Prostate gland (tissue), 2 donors: Measurements from ENCODE around the gene WDR31.

ENCODE experiments used
- POLR2A ChIP-seq: fragments of 450-650 bp; IDR thresholded peaks from one replicate; pipeline ENCODE4 v1.6.1; 2016; ENCODE audit warnings: antibody characterized with exemption, mild to moderate bottlenecking
- POLR2AphosphoS5 ChIP-seq: sonication (generic); formaldehyde crosslinking; IDR thresholded peaks from one replicate; pipeline ENCODE4 v1.6.1; 2017; ENCODE audit warnings: antibody characterized with exemption
- TF ChIP-seq, protein P1 (sequence below), 4 experiments: fragments of 200-600 bp in 2 of 4; fragments of 450-650 bp in 2 of 4; sonication (generic) in 2 of 4; IDR thresholded peaks; 1 replicate in 3 of 4; 2 replicates in 1 of 4; pipeline ENCODE4 v1.5.1; 2016 to 2019; ENCODE audit warnings: antibody characterized with exemption in 4 of 4, mild to moderate bottlenecking in 2 of 4, moderate library complexity in 2 of 4

DNA sequence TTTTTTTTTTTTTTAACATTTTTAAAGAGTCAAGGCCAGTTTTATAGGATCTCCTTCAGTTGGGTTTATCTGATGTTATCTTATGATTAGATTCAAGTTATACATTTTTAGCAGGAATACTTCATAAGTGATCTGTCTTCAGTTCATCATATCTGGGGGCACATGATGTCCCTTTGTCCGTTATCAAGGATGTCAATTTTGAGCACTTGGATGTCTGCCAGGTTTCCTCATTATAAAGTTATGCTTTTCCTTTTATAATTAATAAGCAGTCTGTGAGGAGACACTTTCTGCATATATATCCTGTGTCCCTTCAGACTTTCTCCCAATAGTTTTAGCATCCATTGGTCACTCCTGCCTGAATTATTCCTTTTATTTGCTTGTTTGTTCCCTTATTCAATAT is 24.9 kb upstream of the WDR31 start:
- TF ChIP-seq, protein P1, sequence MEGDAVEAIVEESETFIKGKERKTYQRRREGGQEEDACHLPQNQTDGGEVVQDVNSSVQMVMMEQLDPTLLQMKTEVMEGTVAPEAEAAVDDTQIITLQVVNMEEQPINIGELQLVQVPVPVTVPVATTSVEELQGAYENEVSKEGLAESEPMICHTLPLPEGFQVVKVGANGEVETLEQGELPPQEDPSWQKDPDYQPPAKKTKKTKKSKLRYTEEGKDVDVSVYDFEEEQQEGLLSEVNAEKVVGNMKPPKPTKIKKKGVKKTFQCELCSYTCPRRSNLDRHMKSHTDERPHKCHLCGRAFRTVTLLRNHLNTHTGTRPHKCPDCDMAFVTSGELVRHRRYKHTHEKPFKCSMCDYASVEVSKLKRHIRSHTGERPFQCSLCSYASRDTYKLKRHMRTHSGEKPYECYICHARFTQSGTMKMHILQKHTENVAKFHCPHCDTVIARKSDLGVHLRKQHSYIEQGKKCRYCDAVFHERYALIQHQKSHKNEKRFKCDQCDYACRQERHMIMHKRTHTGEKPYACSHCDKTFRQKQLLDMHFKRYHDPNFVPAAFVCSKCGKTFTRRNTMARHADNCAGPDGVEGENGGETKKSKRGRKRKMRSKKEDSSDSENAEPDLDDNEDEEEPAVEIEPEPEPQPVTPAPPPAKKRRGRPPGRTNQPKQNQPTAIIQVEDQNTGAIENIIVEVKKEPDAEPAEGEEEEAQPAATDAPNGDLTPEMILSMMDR (IDR thresholded peaks at IDR 0.05), result no peak
- TF ChIP-seq POLR2A (no peak), POLR2AphosphoS5 (no peak)
